PC-9 (cell line): ENCODE data around the gene ANAPC1. TPM values are rescaled to one million over a fixed set of nuclear protein-coding genes. Genes with fewer than 3 reads are reported as not detected.

Experiments
- BruUV-seq: library from RNA; stranded (reverse); fragments of 400-500 nt; replicated peaks from 2 replicates; lab custom pipeline; 2021; lab: Mats Ljungman, UMichigan
- CTCF ChIA-PET: fragments of 300-600 bp; sonication (Branson Sonifier 250); formaldehyde crosslinking; loops from one replicate; lab custom pipeline; 2022; ENCODE audit warnings: antibody characterized with exemption; lab: Charles Lee
- POLR2A ChIA-PET: fragments of 300-600 bp; sonication (Branson Sonifier 250); formaldehyde crosslinking; loops from one replicate; lab custom pipeline; 2022; ENCODE audit warnings: antibody characterized with exemption; ENCODE audit not compliant: unreplicated experiment; lab: Charles Lee
- DNase-seq, 2 experiments: peaks; one replicate each; pipeline versions ENCODE4 v3.0.0 to v3.0.0-alpha.2; 2015 to 2022; ENCODE audit warnings: mixed read lengths in 1 of 2
- H2AFZ ChIP-seq: fragments of 200-600 bp; sonication (generic); 2 replicates; pipeline ENCODE4 v1.8.1; 2017; ENCODE audit warnings: antibody characterized with exemption
- H3F3A ChIP-seq: fragments of 200-600 bp; sonication (generic); 2 replicates; pipeline ENCODE4 v1.8.1; 2017; ENCODE audit warnings: antibody characterized with exemption, mild to moderate bottlenecking, low read depth; ENCODE audit not compliant: insufficient read depth
- H3K27ac ChIP-seq: fragments of 200-600 bp; sonication (generic); 2 replicates; pipeline ENCODE4 v1.6.1; 2016; ENCODE audit warnings: mixed run types
- H3K27me3 ChIP-seq: fragments of 200-600 bp; sonication (generic); 2 replicates; pipeline ENCODE4 v1.6.1; 2016; ENCODE audit warnings: low read depth, mixed run types; ENCODE audit not compliant: insufficient read depth
- H3K36me3 ChIP-seq: fragments of 200-600 bp; sonication (generic); 2 replicates; pipeline ENCODE4 v1.6.1; 2016; ENCODE audit warnings: low read depth, mixed run types
- H3K4me1 ChIP-seq: fragments of 200-600 bp; sonication (generic); replicated peaks from 2 replicates; pipeline ENCODE4 v1.6.1; 2016; ENCODE audit warnings: mixed run types; ENCODE audit not compliant: insufficient read depth
- H3K4me2 ChIP-seq: fragments of 200-600 bp; sonication (generic); 2 replicates; pipeline ENCODE4 v1.6.1; 2017; ENCODE audit warnings: mixed run types
- H3K4me3 ChIP-seq: fragments of 200-600 bp; sonication (generic); 2 replicates; pipeline ENCODE4 v1.6.1; 2016; ENCODE audit warnings: mixed run types
- H3K79me2 ChIP-seq: fragments of 200-600 bp; sonication (generic); 2 replicates; pipeline ENCODE4 v1.6.1; 2017; ENCODE audit warnings: low read depth, mixed run types
- H3K9me2 ChIP-seq: fragments of 200-600 bp; sonication (generic); 2 replicates; pipeline ENCODE4 v1.8.1; 2017; ENCODE audit warnings: mild to moderate bottlenecking; ENCODE audit not compliant: insufficient read depth
- H3K9me3 ChIP-seq: fragments of 200-600 bp; sonication (generic); 2 replicates; pipeline ENCODE4 v1.8.1; 2016; ENCODE audit warnings: low read depth; ENCODE audit not compliant: insufficient read depth
- H4K20me1 ChIP-seq: fragments of 200-600 bp; sonication (generic); 2 replicates; pipeline ENCODE4 v1.8.1; 2017; ENCODE audit not compliant: insufficient read depth
- CTCF ChIP-seq: fragments of 200-600 bp; sonication (generic); conservative IDR thresholded peaks from 2 replicates; pipeline ENCODE4 v1.6.1; 2017; ENCODE audit warnings: mixed run types, antibody characterized with exemption, mild to moderate bottlenecking, moderate library complexity
- EZH2 ChIP-seq: fragments of 200-600 bp; sonication (generic); IDR thresholded peaks from 2 replicates; pipeline ENCODE4 v1.8.0; 2017; ENCODE audit warnings: antibody characterized with exemption, low read depth
- intact Hi-C: fragments of 100-400 bp; cut with micrococcal nuclease; formaldehyde crosslinking; loops from one replicate; pipeline ENCODE4 v1.10.0; 2022; ENCODE audit not compliant: unreplicated experiment
- total RNA-seq: library from RNA; stranded (reverse); gene quantifications from 2 replicates; pipeline ENCODE4 v1.2.3, GENCODE V29; 2021

The ANAPC1 gene
- total RNA-seq, 1 experiment from 2014 or later: 59.6 TPM

DNA sequence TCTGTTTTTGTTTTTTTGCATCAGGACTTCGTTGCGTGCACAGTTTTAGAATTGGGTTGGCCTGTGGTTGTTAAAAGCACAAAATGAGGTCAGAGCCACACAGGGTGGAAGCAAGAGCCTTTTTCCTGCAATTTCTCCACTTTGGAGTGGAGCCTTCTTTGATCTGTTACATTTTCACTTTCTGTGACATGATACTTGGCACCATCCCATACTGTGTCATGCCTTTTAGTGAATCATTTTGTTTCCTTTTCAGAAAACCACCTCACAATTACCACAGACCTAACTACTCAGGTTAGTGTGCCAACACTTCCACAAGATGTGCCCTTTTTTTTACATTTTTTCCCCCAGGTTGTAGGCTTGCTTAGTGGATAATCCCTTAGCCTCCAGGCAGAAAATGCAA lies 46.9 kb upstream of the ANAPC1 start:
- intact Hi-C loops: no loop called here
- Histone ChIP-seq H3F3A (peaks cover 16% of the 10 kb centered on the region), H3K9me3 (no peaks in the 10 kb centered on the region), H3K4me3 (no peak overlapping the region), H3K27me3 (no peaks in the 10 kb centered on the region), H2AFZ (no peak overlapping the region), H3K4me1 (peaks cover 14% of the 10 kb centered on the region), H4K20me1 (no peaks in the 10 kb centered on the region), H3K9me2 (no peaks in the 10 kb centered on the region), H3K4me2 (peak overlapping the region; percentile 14; the same call in 1 of the 2 replicates), H3K36me3 (no peaks in the 10 kb centered on the region), H3K79me2 (no peaks in the 10 kb centered on the region), H3K27ac (peak overlapping the region; percentile 14; the same call in 1 of the 2 replicates)
- POLR2A ChIA-PET: no interaction called here
- TF ChIP-seq EZH2 (no peak), CTCF (no peak)
- peak in 1 of 2 experiments; percentile 71 for DNase-seq
- CTCF ChIA-PET: no interaction called here
- no TSS peak for BruUV-seq

- TF ChIP-seq EZH2 (no peak), CTCF (no peak)
- Histone ChIP-seq H3K9me3 (no peaks in the 10 kb centered on the region), H3K4me3 (no peak overlapping the region), H3K79me2 (no peaks in the 10 kb centered on the region), H3K27ac (peak overlapping the region; percentile 14; the same call in 1 of the 2 replicates), H3K9me2 (no peaks in the 10 kb centered on the region), H3K4me2 (no peak overlapping the region), H3K27me3 (no peaks in the 10 kb centered on the region), H4K20me1 (no peaks in the 10 kb centered on the region), H2AFZ (no peak overlapping the region), H3K4me1 (peaks cover 14% of the 10 kb centered on the region), H3F3A (peaks cover 16% of the 10 kb centered on the region), H3K36me3 (no peaks in the 10 kb centered on the region)
- intact Hi-C loops: no loop called here
- no peak for DNase-seq
- CTCF ChIA-PET: no interaction called here
- no TSS peak for BruUV-seq
- POLR2A ChIA-PET: no interaction called here
Observed at GRCh38 chr2:111930409-111930808, 46.4 kb upstream of the ANAPC1 start.

DNA sequence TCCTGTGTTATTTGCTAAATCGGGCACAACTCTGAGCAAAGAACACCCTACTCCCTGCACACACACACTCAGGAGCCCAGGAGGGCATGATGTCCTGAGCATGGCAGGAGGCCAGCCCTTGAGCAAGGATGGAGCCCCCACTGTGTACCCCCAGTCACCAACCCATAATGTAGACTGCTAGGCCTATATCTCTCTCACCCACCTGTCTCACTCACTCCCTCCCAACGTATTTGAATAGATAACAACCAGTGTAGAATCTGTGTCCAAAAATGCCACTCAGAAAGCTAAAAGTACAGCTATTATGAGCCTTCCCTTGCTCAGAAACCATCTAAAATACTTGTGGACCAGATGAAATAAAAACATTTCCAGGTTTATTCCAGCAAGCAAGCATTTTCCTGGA lies 43.7 kb upstream of the ANAPC1 start:
- no peak overlapping the region for H3K4me3 ChIP-seq
- no peaks in the 10 kb centered on the region for H3K36me3 ChIP-seq
- no peaks in the 10 kb centered on the region for H4K20me1 ChIP-seq
- no peak overlapping the region for H3K4me2 ChIP-seq
- intact Hi-C loops: no loop called here
- BruUV-seq: no TSS peak
- no peak for TF ChIP-seq EZH2
- no peak for TF ChIP-seq CTCF
- no peak overlapping the region for H2AFZ ChIP-seq
- H3K9me3 ChIP-seq: no peaks in the 10 kb centered on the region
- no peak for DNase-seq
- CTCF ChIA-PET: no interaction called here
- POLR2A ChIA-PET: interaction anchor here (0.6 kb wide), 2 partner anchors 10 to 28 kb away, joined by 9 read pairs; no protein-coding TSS in a partner anchor
- H3K9me2 ChIP-seq: no peaks in the 10 kb centered on the region
- H3K27ac ChIP-seq: no peak overlapping the region
- H3K4me1 ChIP-seq: peaks cover 24% of the 10 kb centered on the region
- H3K27me3 ChIP-seq: no peaks in the 10 kb centered on the region
- H3K79me2 ChIP-seq: no peaks in the 10 kb centered on the region
- peaks cover 16% of the 10 kb centered on the region for H3F3A ChIP-seq
